NCI-H1417 treated with DMSO at 0.1 percent for 48 hours (cell line): ENCODE measurements around the gene FHIT.
"Not testable (repeated sequence)": the region's sequence is repeated elsewhere in the genome, so short reads cannot be mapped to it uniquely, and the experiment has no call there.

Source experiments
- DNase-seq: peaks from one replicate; lab custom pipeline; 2025; lab: John Stamatoyannopoulos, UW

The FHIT gene

DNA sequence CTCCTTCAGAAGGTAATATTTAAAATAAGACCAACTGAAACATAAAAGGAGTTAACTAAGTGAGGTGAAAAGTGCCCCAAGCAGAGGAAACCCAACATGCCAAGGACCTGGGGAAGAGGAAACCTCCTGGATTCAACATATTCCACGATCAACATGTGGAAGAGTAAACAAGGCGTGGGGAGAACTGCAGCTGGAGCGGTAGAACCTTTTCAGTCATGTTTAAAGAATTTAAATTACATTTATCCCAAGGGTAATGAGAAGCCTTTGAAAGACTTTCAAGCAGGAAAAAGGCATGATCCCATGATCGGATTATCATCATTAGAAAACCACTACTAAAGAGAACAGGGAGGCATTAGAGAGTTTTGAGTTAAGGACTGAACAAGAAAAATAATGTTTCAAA lies 330.7 kb downstream of the FHIT start:
- no peak for DNase-seq

DNA sequence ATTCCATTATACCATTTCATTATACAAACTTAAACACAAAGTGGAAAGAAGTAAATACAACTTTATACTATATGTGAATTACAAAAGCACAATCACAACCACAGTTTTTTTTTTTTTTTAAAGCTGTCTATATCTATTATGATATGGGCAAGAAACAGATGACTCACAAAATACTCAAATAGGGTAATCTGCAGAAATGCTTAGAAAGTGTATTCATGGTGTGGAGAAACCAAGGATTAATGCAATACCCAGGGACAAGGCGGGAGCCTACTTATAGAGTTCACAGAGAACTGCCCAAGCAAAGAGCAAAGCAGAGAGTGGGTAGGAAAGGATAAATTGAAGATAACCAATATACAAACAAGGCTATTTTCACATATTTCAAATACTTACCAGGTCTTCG lies 332.0 kb downstream of the FHIT start:
- no peak for DNase-seq

DNA sequence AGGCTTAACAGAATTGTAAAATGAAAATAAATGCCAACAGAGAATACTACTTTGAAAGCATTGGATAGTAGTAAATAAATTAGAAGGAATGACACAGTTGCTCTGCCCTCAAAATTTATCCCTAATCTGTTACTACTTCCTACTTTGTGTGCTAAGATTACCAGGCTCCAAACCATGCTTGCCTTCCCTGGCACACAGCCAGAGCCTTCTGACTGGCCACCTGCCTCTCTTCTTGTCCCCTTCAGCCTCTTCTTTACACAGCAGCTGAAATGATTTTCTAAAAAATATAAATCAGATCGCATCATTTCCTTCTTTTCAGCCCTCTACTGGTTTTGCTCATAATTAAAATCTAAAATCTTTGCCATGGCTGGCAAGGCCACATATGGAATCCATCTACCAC lies 334.1 kb downstream of the FHIT start:
- DNase-seq = no peak

DNA sequence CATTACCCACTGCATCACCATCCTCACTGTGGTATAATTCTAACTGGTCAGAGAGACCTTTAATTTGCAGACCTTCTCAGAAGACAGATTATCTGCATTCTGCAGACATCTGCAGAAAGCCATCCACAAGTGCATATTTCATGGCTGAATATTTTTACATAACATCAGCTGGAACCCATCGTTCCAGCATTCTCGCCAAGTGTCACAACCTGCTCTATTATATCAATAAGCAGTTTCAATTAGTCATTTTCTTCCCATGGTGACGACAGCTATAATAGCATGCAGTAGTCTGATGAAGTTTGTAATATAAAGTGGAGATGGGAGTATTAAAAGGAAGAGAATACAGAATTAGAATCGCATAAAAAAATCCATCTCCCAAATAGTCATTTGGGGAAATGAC lies 334.7 kb downstream of the FHIT start:
- no peak for DNase-seq

DNA sequence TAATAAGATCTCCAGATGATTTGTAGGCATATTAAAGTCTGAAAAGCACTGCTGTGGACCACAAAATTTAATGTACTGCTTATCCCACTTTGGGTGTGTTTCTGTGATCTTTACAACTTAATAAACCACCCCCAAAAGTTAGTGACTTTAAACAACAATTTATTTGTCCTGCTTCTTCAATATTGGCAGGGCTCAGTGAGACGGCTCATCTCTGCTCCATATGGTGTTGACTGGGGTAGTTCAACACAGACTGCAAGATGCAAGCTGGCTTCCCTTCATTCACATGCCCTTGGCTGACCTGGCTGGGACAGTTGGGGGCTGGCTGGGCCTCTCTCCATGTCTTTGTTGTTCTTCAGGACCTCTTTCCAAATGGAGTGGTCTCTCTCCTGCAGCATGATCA lies 337.8 kb downstream of the FHIT start:
- no peak for DNase-seq

DNA sequence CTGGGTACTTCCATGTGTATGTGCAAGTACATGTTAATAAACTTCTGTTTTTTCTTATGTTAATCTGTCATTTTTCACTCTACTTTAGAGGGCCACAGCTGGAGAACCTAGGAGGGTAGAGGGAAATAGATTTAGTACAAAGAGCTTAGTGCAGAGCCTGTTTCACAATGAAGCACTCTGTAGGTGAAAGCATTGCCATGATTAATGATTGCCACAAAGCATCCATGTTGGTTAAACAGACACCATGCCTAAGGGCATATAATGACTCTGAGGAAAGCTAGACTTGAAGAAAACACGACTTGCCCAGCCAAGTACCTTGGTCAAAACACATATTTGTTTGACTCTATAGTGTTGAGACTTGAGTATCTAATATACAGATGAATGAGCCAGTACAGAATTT lies 338.4 kb downstream of the FHIT start:
- no peak for DNase-seq

DNA sequence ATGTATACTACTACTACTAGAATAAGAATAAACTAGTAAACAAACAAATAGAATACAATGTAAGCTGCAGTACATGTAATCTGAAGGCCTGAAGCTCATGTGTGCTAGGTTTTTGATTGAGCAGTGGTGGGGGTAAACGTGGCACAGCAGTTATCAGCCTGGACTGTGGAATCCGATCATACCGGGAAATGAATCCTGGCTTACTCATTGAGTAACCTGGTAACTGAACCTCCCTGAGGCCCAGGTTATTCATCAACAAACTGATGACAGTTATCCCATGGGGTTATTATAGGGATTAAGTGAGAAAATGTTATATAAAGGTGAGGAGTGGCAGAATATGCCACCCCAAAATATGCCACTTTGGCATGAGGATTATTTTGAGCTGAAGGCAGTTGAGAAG lies 339.1 kb downstream of the FHIT start:
- no peak for DNase-seq

DNA sequence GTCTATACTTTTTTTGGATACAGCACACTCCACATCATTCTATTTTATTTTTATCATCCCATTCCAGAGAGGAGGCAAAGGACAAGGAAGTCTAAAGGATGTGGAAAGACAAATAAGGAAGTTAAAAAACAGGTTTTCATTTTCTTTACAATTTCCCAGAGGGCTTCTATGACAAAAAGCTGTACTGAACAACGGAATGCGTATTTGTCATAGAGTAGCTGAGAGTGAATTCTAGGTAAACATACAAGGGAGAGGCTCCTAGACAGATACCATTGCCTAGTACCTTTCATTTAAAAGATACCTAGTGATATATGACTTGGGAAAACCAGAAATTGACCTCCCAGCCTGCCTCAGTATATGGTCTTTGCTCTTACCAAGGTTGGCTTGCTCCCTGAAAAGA lies 341.7 kb downstream of the FHIT start:
- no peak for DNase-seq

DNA sequence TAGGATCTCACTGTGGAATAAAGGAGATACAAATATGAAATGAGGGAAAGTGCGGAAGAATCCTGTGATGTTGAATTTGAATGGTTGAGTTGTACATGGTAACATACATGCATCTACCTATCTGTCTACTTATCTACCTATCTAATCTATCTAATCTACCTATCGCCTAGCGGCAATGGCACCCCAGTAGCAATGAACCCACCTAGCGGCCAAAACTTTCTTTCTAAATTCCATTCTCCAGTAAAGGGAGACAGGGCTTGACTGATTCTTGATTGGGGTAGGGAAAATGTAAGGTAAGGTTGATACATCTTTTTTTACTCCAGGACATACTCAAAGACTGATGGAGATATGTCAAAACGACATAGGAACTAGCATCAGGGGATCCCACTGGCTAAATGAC lies 345.0 kb downstream of the FHIT start:
- DNase-seq = no peak

DNA sequence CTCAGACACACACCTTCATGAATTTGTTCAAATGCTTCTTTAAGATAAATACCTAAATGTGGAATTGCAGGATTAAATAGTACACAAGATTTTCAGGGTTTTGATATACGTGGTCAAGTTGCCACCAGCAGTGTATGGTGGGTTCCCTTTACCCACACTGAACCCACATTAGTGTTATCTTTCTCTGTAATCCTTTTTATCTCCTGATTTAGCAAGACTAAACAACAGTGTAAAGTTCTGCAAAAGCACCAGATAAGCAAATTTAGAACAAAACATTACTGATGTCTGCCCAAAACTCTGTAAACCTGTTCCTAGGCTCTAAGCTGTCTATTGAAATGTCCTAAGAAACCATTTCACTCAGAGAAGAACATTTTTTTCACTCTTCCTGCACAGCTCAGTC lies 352.9 kb downstream of the FHIT start:
- DNase-seq = no peak

DNA sequence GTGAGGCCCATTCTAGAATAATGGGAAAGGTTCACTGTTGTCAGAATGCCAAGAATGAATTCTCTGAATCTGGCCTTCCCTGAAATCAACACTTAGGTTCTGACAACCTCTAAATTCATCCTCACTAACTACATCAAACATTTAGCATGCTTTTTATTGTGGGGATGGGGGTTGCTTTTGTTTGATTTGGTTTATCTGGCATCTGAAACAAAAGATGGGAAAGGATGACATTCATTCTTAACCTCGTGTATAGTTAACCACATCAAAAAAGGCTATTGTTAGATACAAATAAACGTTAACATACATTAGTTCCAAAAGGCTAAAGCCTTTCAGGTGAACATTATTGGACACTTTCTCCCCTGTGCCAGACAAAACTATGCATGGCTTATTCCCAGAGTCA lies 357.3 kb downstream of the FHIT start:
- no peak for DNase-seq

DNA sequence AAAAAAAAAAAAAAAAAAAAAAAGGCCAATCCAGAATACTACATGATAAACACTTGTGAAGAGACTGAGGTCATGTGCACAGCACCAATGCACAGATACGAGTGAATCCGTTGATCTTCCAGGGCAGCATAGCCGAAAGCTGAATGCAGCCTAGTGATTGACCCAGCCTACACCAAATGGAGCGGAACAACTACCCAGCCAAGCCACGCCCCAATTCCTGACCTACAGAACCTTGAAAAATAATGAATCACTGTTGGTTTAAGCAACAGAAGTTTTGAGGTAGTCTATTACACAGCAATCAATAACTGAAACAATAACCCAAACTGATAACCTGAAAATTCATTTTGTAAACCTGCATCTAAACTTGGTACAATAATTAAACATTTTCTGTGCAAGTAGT lies 361.0 kb downstream of the FHIT start:
- DNase-seq = no peak

DNA sequence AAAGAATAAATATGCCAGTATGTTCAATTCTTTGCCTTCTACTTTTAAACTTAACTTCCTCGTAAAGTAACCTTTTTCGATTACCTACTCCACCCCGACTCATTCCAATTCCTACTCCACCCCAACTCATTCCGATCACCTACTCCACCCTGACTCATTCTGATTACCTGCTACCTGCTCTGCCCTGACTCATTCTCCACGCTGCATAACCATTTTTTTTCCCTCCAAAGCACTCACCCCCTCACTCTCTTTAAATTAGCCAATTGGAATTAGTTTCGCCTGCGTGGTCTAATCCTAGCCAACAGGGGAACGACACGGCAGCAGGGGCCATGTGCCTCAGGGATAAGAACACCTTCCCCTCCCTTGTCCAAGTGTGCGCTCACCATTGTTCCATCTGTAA lies 362.3 kb downstream of the FHIT start:
- not testable (repeated sequence) for DNase-seq

DNA sequence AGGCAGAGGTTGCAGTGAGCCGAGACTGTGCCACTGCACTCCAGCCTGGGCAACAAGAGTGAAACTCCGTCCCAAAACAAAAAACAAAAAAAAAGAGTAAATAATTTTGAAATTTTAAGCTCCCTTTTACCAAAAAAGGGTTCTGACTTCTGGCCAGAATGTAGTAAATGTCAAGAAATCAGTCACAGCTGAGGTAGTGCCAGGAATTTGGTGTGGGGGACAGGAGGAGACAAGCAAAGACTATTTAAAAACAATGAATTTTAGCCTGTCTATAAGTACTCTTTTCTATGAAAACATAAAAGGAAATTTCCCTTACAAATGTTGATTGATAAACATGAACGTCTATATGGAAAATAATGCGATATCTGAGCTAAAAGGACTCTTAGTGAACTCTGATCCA lies 363.7 kb downstream of the FHIT start:
- DNase-seq = no peak

DNA sequence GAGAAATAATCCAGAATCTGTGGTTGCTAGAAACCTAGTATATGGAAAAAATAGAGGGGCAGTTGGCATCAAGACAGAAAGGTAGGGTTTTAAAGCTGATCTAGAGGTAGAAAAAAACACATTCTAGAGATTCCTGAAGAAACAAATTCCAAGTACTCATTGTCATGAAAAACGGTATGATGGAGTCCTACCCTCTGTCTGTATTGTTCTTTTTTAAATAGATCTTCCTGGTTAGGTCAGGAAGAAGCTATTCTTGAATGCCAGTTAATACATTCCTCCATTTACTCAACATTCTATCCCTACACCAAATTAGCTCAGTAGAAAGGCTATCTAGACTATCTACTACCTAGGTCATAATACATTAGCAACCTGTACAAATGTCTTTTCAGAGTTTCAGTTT lies 364.7 kb downstream of the FHIT start:
- DNase-seq = no peak

DNA sequence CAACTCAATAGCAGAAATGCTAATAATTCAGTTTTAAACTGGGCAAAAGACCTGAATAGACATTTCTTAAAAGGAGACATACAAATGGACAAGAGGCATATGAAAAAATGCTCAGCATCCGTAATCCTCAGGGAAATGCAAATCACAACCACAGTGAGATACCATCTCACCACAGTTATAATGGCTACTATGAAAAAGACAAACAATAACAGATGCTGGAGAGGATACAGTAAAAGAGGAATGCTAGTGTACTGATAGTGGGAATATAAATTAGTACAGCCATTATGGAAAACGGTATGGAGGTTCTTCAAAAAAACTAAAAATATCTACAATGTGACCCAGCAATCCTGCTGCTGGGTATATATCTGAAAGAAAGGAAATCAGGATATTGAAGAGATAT lies 367.2 kb downstream of the FHIT start:
- DNase-seq = no peak

DNA sequence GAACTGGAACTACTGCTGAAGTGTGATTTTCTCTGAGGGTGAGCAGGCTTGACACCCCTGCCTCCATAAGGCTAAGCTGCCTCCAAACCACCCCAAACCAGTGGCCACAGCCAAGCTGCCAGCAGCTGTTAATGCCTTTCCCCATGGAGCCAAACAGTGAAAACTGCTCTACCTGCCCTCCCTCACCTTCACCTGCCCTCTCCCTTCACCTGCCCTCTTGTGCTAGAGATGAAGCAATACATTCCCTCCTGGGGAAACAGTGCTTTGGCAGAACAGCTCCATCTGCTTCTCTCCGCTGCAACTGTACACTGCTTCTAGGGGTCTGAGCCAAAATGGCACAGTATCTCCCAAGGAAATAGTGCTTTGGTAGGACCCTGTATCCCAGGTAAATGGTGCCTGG lies 374.1 kb downstream of the FHIT start:
- no peak for DNase-seq

DNA sequence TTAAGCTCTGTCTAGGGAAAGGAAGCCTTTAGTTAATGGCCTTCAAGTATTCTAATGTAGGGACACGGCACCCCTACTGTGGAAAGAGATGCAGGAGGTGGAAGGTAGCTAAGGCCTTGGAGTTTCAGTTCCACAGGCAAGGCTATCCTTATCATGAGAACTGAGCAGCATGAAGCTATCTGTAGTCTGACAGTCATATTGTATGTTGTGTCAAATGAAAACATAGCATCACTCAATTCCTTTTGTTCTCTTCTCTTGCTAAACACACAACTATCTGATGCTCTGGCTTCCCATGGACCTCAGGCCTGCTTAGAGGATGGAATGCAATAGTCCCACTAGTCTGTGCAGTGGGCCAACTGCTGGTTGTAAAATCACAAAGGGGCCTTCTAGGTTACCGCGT lies 380.9 kb downstream of the FHIT start:
- DNase-seq = no peak

DNA sequence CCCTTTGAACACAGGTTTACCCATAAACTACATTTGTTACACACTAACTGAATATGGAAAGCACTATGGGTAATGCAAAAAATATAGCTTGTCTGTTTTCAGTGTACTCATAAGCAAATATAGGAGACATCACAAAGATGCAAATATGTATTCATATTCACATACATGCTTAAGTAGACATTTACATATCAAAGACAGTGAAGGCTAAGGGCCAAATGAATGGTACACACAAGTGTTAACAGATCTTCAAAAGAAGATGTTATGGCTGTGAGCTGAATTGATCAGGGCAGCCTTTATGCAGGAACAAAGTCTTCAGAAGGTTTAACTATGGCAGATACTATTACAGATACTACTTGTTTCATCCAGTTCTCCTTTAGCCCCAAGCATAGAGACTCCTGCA lies 384.1 kb downstream of the FHIT start:
- no peak for DNase-seq

DNA sequence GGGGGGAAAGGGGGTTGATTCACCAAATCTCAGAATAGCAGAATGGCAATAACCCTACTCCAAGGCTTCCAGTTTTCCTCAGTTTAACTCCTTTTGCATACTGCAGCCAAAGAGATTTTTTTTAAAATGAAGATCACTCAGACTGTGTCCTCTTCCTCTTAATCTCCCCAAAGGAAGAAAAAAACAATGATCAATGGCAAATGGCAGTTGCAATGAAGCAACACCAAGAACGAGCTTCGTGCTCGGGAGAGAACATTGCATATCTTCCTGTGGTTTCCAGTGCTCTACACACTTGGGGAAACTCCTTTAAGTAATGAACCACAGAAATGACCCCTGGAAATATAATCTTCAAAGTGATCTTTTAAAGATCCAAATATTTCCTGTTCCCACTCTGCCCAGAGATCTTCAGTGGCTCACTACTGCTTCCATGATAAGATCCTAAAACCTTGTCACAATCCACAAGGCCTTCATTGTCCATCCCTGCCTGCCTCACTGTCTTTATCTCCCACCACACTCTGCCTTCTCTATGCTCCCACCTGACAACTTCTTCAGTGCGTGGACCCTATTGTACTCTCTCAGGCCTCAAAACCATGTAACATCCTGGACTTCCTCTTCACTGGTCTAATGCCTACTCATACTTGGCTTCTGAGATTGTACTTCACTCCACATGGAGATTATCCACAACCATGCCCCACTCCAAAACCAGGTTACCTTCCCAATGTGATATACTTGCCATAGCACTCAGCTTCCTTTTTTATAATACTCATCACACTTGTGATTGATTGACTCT lies 394.8 kb downstream of the FHIT start:
- DNase-seq = no peak

DNA sequence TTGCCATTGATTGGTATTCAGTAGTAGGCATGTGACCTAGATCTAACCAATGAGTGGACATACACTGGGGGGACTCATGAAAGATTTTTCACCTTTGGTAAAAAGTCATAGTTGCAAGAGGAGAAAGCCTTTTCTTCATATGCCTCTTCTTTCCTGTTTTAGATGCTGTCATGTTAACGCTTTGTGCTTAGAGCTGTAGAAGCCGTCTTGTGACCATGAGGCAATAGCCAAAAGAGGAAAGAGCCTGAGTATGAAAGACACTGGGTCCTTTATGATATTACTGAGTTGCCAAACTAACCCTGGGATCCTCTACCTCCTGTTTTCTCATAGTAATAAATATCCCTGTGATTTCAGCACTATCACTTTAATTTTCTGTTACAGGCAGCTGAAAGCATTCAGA lies 396.0 kb downstream of the FHIT start:
- DNase-seq = no peak

DNA sequence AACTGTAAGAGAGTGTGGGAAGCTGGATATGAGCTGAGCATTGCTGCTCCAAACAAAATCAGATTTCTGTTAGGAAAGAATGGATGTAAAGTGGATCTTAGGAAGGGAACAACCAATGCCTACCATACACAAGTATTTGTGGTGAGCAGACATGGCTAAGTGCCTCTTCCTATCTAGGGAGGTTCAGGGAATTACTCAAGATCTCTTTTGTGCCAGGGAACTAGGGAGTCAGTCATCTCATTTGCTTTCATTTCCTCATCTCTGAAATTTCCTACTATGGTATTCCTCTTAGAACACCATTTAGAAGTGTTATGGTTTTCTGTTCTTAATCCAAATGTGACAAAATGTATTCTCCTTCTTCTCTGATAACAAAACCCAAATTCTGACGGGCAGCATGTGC lies 396.5 kb downstream of the FHIT start:
- DNase-seq = no peak

DNA sequence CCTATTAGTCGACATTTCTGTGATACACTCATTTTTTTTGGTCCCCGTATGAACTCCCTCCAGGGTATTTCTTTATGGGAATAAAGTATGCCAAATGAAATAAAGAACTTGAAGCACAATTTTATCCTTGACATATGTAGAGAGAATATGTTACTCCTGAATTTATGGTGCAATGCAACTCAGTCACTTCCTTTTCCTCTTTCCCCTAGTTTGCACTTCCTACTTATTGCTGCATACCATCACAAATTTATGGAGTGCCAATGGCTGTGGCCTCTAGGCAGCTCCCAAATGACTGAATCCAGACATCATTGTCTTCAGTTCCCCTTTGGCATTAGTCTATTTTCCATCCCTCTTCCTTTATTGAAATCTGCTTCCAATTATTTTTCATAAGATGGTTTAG lies 403.5 kb downstream of the FHIT start:
- DNase-seq = no peak

DNA sequence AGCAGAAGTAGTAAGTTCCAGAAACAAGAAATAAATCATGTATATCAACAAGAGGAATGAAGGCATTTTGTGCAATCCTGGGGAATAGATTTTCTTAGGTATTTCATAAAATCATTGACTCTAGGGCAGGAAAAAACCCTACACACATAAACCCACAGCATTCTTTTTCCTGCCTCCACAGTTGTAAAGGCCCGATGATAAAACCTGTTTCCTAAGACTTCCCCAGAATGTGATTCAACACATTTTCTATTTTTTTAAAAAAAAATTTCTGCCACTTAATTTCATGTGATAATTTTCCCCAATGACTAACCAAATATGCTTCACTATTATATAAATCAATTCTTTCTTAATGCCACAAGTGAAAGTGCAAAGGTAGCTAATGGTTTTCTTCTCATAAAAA lies 407.0 kb downstream of the FHIT start:
- no peak for DNase-seq

DNA sequence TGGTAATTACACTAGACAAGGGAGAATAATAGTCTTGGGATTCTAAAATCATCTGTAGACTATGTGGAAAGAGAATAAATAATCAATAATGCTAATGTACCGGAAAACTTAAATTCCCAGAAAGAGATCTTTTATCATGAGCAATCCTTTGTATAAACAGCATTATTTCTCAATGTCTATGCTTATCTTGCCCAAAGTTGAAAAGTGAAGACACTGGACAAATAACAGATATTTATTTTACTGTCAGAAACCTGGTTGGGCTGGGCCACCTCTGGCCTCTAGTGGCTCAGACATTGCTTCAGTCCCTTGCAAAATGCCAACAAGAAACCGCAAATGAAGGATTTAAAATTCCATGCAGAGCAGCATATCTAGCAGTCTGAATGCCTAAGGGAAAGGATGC lies 409.9 kb downstream of the FHIT start:
- DNase-seq = no peak
